ENCODE results near the gene AMFR. TPM values are rescaled to one million over a fixed set of nuclear protein-coding genes. Genes with fewer than 3 reads are reported as not detected.

The AMFR gene
- total and polyA plus RNA-seq, 10 of the 15 experiments (the other 5 are each of a cell fraction or from before 2014, with no cell fraction given), result 8.2 to 67.6 (median 28.1) TPM

DNA sequence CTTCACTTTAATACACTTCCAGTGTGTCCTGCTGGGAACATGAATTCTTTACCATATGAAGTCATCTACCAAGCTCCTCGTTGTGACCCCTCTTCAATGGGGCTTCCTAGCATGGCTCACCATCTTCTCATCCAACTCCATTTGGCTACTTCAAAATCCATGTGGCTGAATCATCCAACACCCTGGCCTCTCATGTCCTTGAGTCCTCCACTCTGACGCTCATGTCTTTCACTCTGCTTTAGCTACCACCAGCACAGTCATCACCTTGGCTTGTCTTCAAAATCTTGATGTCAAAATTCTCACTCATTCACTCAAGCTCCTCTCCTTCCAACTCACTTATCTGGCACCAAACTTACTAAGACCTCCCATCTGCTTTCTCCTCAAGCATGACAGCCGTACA, 35.8 kb downstream of the AMFR start:
- intact Hi-C loops (cut with micrococcal nuclease; ENCODE audit: unreplicated experiment), result no loop called here
- DNase-seq (ENCODE audit: low read depth, low spot score) (no peak), FAIRE-seq (no peak), ATAC-seq (no peak)
- H2AFZ ChIP-seq (ENCODE audit: control insufficient read depth, low read depth, low read length), result no peak overlapping the region
- no peak overlapping the region for H3K27ac ChIP-seq (ENCODE audit: control insufficient read depth, insufficient read depth)
- no peaks in the 10 kb centered on the region for H3K27me3 ChIP-seq (replicated peaks in 1 of 2; ENCODE audit: control insufficient read depth in 2 of 2, insufficient read depth in 2 of 2, low read length in 1 of 2)
- no peaks in the 10 kb centered on the region for H3K79me2 ChIP-seq (ENCODE audit: control insufficient read depth, insufficient read depth, low read length)
- no peak overlapping the region for H3K4me3 ChIP-seq
- no TSS peak for BruUV-seq (replicated peaks)
- H4K20me1 ChIP-seq (ENCODE audit: control insufficient read depth, insufficient read depth), result no peaks in the 10 kb centered on the region
- SMC1A ChIA-PET (ENCODE audit: uncharacterized antibody, unreplicated experiment), result interaction anchor here (1.5 kb wide), 1 partner anchor 11 kb away, joined by 4 read pairs; no protein-coding TSS in a partner anchor
- H3K36me3 ChIP-seq (ENCODE audit: control insufficient read depth in 2 of 2, insufficient read depth in 2 of 2, low read length in 1 of 2), result peaks cover 6 to 15% of the 10 kb centered on the region in 2 experiments
- TF ChIP-seq SMAD5 (IDR thresholded peaks at IDR 0.05; ENCODE audit: low read depth) (no peak), FOXK2 (IDR thresholded peaks at IDR 0.05) (0 out of 2 replicates have a peak, but pooled peaks have one; percentile 10)
- H3K4me1 ChIP-seq (ENCODE audit: control insufficient read depth, insufficient read depth, low read length), result no peaks in the 10 kb centered on the region
- WGBS (ENCODE audit: insufficient coverage, insufficient replicate concordance, low lambda C conversion rate, missing lambda C conversion rate), result 100% methylated on average over 3 of the region's 3 CpGs
- no peak overlapping the region for H3K9ac ChIP-seq (ENCODE audit: control insufficient read depth, insufficient read depth, low read length)
- no peaks in the 10 kb centered on the region for H3K9me3 ChIP-seq (replicated peaks; ENCODE audit: control insufficient read depth, insufficient read depth, low read length)
- in situ Hi-C loops (cut with MboI), result no loop called here
- CTCF ChIA-PET, result interaction anchor here (1.7 kb wide), 1 partner anchor 15 kb away, joined by 3 read pairs; no protein-coding TSS in a partner anchor
- no peak overlapping the region for H3K4me2 ChIP-seq (ENCODE audit: control insufficient read depth, insufficient read depth)
- RAD21 ChIA-PET (ENCODE audit: unreplicated experiment), result no interaction called here
- POLR2A ChIA-PET, result no interaction called here

DNA sequence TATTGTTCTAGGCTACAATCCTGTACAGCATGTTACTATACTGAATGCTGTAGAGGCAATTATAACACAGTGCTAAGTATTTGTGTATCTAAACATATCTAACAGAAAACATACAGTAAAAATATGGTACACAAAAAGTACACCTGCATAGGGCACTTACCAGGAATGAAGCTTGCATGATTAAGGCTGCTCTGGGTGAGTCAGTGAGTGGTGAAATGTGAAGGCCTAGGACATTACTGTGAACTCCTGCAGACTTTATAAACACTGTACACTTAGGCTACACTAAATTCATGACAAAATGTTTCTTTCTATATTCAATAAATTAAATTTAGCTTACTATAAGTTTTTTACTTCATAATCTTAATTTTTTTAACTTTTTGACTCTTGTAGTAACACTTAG, 37.1 kb downstream of the AMFR start:
- H3K79me2 ChIP-seq (ENCODE audit: control insufficient read depth, insufficient read depth, low read length), result no peaks in the 10 kb centered on the region
- H3K9me3 ChIP-seq (replicated peaks; ENCODE audit: control insufficient read depth, insufficient read depth, low read length), result no peaks in the 10 kb centered on the region; the same call in 2 of the 3 replicates
- intact Hi-C loops (cut with micrococcal nuclease; ENCODE audit: unreplicated experiment) (no loop called here), in situ Hi-C loops (cut with MboI) (no loop called here)
- DNase-seq (ENCODE audit: low read depth, low spot score), result no peak
- no peaks in the 10 kb centered on the region for H4K20me1 ChIP-seq (ENCODE audit: control insufficient read depth, insufficient read depth)
- RAD21 ChIA-PET (ENCODE audit: unreplicated experiment), result no interaction called here
- no peaks in the 10 kb centered on the region for H3K4me1 ChIP-seq (ENCODE audit: control insufficient read depth, insufficient read depth, low read length)
- BruUV-seq (replicated peaks), result no TSS peak
- FAIRE-seq, result no peak
- CTCF ChIA-PET, result interaction anchor here (1.7 kb wide), 1 partner anchor 16 kb away, joined by 3 read pairs; no protein-coding TSS in a partner anchor
- TF ChIP-seq JUND (IDR thresholded peaks at IDR 0.05; ENCODE audit: low read depth, low read length) (no peak), ZBED1 (IDR thresholded peaks at IDR 0.05; ENCODE audit: borderline replicate concordance) (no peak), ESRRA (IDR thresholded peaks at IDR 0.05; ENCODE audit: low read length) (no peak), EZH2 (IDR thresholded peaks at IDR 0.05; ENCODE audit: borderline replicate concordance, control insufficient read depth, low read depth, low read length) (no peak), CHD1 (IDR thresholded peaks at IDR 0.05; ENCODE audit: low read depth, low read length) (no peak), E2F8 (IDR thresholded peaks at IDR 0.05; ENCODE audit: low read depth, partially characterized antibody) (no peak), ZSCAN29 (IDR thresholded peaks at IDR 0.05) (no peak)
- TF ChIP-seq, protein P1, sequence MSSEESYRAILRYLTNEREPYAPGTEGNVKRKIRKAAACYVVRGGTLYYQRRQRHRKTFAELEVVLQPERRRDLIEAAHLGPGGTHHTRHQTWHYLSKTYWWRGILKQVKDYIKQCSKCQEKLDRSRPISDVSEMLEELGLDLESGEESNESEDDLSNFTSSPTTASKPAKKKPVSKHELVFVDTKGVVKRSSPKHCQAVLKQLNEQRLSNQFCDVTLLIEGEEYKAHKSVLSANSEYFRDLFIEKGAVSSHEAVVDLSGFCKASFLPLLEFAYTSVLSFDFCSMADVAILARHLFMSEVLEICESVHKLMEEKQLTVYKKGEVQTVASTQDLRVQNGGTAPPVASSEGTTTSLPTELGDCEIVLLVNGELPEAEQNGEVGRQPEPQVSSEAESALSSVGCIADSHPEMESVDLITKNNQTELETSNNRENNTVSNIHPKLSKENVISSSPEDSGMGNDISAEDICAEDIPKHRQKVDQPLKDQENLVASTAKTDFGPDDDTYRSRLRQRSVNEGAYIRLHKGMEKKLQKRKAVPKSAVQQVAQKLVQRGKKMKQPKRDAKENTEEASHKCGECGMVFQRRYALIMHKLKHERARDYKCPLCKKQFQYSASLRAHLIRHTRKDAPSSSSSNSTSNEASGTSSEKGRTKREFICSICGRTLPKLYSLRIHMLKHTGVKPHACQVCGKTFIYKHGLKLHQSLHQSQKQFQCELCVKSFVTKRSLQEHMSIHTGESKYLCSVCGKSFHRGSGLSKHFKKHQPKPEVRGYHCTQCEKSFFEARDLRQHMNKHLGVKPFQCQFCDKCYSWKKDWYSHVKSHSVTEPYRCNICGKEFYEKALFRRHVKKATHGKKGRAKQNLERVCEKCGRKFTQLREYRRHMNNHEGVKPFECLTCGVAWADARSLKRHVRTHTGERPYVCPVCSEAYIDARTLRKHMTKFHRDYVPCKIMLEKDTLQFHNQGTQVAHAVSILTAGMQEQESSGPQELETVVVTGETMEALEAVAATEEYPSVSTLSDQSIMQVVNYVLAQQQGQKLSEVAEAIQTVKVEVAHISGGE (CRISPR knock-in tag; IDR thresholded peaks at IDR 0.05), result no peak
- SMC1A ChIA-PET (ENCODE audit: uncharacterized antibody, unreplicated experiment), result interaction anchor here (0.9 to 1.6 kb wide), 3 partner anchors 9 to 26 kb away, joined by 3 to 4 read pairs (median 4); no protein-coding TSS in a partner anchor
- peaks cover 9 to 26% of the 10 kb centered on the region in 2 experiments for H3K36me3 ChIP-seq (ENCODE audit: control insufficient read depth in 2 of 2, insufficient read depth in 2 of 2, low read length in 1 of 2)
- ATAC-seq, result no peak
- POLR2A ChIA-PET, result no interaction called here
- no peaks in the 10 kb centered on the region for H3K27me3 ChIP-seq (replicated peaks in 1 of 2; ENCODE audit: control insufficient read depth in 2 of 2, insufficient read depth in 2 of 2, low read length in 1 of 2)
- H3K27ac ChIP-seq (ENCODE audit: control insufficient read depth, insufficient read depth), result no peak overlapping the region
- no peak overlapping the region for H2AFZ ChIP-seq (ENCODE audit: control insufficient read depth, low read depth, low read length)
- H3K4me2 ChIP-seq (ENCODE audit: control insufficient read depth, insufficient read depth), result no peak overlapping the region
- no peak overlapping the region for H3K9ac ChIP-seq (ENCODE audit: control insufficient read depth, insufficient read depth, low read length)
- no peak overlapping the region for H3K4me3 ChIP-seq

All from GM12878 (cell line).